Upper lobe of left lung (tissue), 6 donors: Measurements from ENCODE around the gene INTU. TPM values are rescaled to one million over a fixed set of nuclear protein-coding genes. Genes with fewer than 3 reads are reported as not detected.

Source experiments
- ATAC-seq, 2 donors: fragments of 200-7000 bp; cut with Tn5 transposase; one replicate each; pipeline ENCODE4 v1.9.1; 2022; ENCODE audit warnings: mild to moderate bottlenecking in 2 of 2, moderate library complexity in 2 of 2; ENCODE audit not compliant: low FRiP score in 2 of 2
- DNase-seq, 2 donors: peaks; one replicate each; pipeline ENCODE4 v3.0.0-alpha.2; 2019 to 2020
- H3K27ac ChIP-seq, 4 donors: fragments of 200-600 bp; sonication (generic); one replicate each; pipeline ENCODE4 v1.5.1; 2016 to 2019
- H3K27me3 ChIP-seq, 4 donors: fragments of 200-600 bp; sonication (generic); one replicate each; pipeline ENCODE4 v1.5.1; 2017 to 2019
- H3K36me3 ChIP-seq, 4 donors: fragments of 200-600 bp; sonication (generic); one replicate each; pipeline ENCODE4 v1.5.1; 2016 to 2019
- H3K4me1 ChIP-seq, 4 donors: fragments of 200-600 bp; sonication (generic); one replicate each; pipeline ENCODE4 v1.5.1; 2018 to 2019
- H3K4me3 ChIP-seq, 4 donors: fragments of 200-600 bp; sonication (generic); one replicate each; pipeline ENCODE4 v1.5.1; 2017 to 2019; ENCODE audit warnings: mild to moderate bottlenecking in 2 of 4, moderate library complexity in 1 of 4
- H3K9me3 ChIP-seq, 4 donors: fragments of 200-600 bp; sonication (generic); one replicate each; pipeline ENCODE4 v1.5.1; 2018 to 2019
- CTCF ChIP-seq, 6 experiments: fragments of 450-650 bp in 4 of 6; fragments of 200-600 bp in 2 of 6; sonication (generic) in 2 of 6; IDR thresholded peaks; one replicate each; pipeline ENCODE4 v1.5.1; 2016 to 2019; ENCODE audit warnings: antibody characterized with exemption in 6 of 6
- EP300 ChIP-seq, 4 donors: sonication (generic); formaldehyde crosslinking; IDR thresholded peaks; one replicate each; pipeline ENCODE4 v1.5.1; 2017; ENCODE audit warnings: antibody characterized with exemption in 4 of 4, control low read depth in 2 of 4
- POLR2A ChIP-seq, 4 donors: fragments of 450-650 bp; IDR thresholded peaks; one replicate each; pipeline ENCODE4 v1.5.1; 2016 to 2017; ENCODE audit warnings: antibody characterized with exemption in 4 of 4, mild to moderate bottlenecking in 2 of 4
- POLR2AphosphoS5 ChIP-seq, 2 donors: sonication (generic); formaldehyde crosslinking; IDR thresholded peaks; one replicate each; pipeline ENCODE4 v1.5.1; 2017; ENCODE audit warnings: antibody characterized with exemption in 2 of 2
- WGBS, 2 donors: methylation state at CpG; one replicate each; pipeline ENCODE4 v1.1.5; 2017 to 2018; 5-methylcytosine and 5-hydroxymethylcytosine counted together
- total RNA-seq, 6 donors: library from RNA; depleted of rRNA in 4 of 6; stranded (reverse); fragments of >200 nt in 4 of 6; gene quantifications; one replicate each; pipeline versions ENCODE4 v1.1.0 to v1.2.1, GENCODE V29; 2016 to 2021
- donor health status: DM: no; HTN: no; CAD: no; lungs with moderate emphysema.
- donor health status: DM: no; HTN: yes; CAD: no; lungs with severe emphysema.

The INTU gene
- total RNA-seq, 6 donors from 2014 or later: 5.1 to 16.8 (median 9.9) TPM

GRCh38 chr4:127624173-127624572, 8.6 kb upstream of the INTU start:
- Histone ChIP-seq H3K4me3 (peak overlapping the region in 3 of 4 donors; percentile 55 to 65 (median 57)), H3K27ac (peak overlapping the region in 1 of 4 donors; percentile 62), H3K27me3 (peaks cover 0 to 10% (median 0%) of the 10 kb centered on the region in 4 donors), H3K36me3 (no peaks in the 10 kb centered on the region), H3K9me3 (no peaks in the 10 kb centered on the region), H3K4me1 (peaks cover 0 to 21% (median 9%) of the 10 kb centered on the region in 4 donors)
- no peak for DNase-seq
- 24 to 43% methylated on average over 8 of the region's 8 CpGs for WGBS, 2 donors
- TF ChIP-seq POLR2AphosphoS5 (IDR thresholded peaks at IDR 0.05) (no peak), CTCF (IDR thresholded peaks at IDR 0.05) (no peak), EP300 (IDR thresholded peaks at IDR 0.05) (no peak), POLR2A (IDR thresholded peaks at IDR 0.05) (no peak)
- no peak for ATAC-seq

GRCh38 chr4:127629371-127629770, 3.4 kb upstream of the INTU start:
- peak in 1 of 2 donors; percentile 26 for DNase-seq
- TF ChIP-seq POLR2A (IDR thresholded peaks at IDR 0.05) (no peak), EP300 (IDR thresholded peaks at IDR 0.05) (no peak), CTCF (IDR thresholded peaks at IDR 0.05) (no peak), POLR2AphosphoS5 (IDR thresholded peaks at IDR 0.05) (no peak)
- H3K4me1 ChIP-seq: peaks cover 4 to 31% (median 13%) of the 10 kb centered on the region in 4 donors
- WGBS, 2 donors: 29 to 35% methylated on average over 3 of the region's 3 CpGs
- H3K4me3 ChIP-seq: no peak overlapping the region
- H3K9me3 ChIP-seq: no peaks in the 10 kb centered on the region
- ATAC-seq: no peak
- H3K27me3 ChIP-seq: no peaks in the 10 kb centered on the region
- H3K27ac ChIP-seq: peak overlapping the region in 2 of 4 donors; percentile 5 to 59
- H3K36me3 ChIP-seq: no peaks in the 10 kb centered on the region

- DNase-seq (no peak), ATAC-seq (no peak)
- Histone ChIP-seq H3K27me3 (no peaks in the 10 kb centered on the region), H3K27ac (peak overlapping the region in 2 of 4 donors; percentile 5 to 59), H3K4me1 (peaks cover 4 to 30% (median 13%) of the 10 kb centered on the region in 4 donors), H3K36me3 (no peaks in the 10 kb centered on the region), H3K4me3 (no peak overlapping the region), H3K9me3 (no peaks in the 10 kb centered on the region)
- TF ChIP-seq POLR2A (IDR thresholded peaks at IDR 0.05): no peak
- no peak for TF ChIP-seq EP300 (IDR thresholded peaks at IDR 0.05)
- TF ChIP-seq POLR2AphosphoS5 (IDR thresholded peaks at IDR 0.05): no peak
- no peak for TF ChIP-seq CTCF (IDR thresholded peaks at IDR 0.05)
- 89 to 94% methylated on average over 5 of the region's 5 CpGs for WGBS, 2 donors
Measured at GRCh38 chr4:127630152-127630551, 2.6 kb upstream of the INTU start.

GRCh38 chr4:127631420-127631819, 1.3 kb upstream of the INTU start:
- WGBS, 2 donors: 20 to 31% methylated on average over 2 of the region's 2 CpGs
- ATAC-seq: no peak

More at GRCh38 chr4:127631420-127631819, 1.3 kb upstream of the INTU start:
- DNase-seq: no peak
- H3K9me3 ChIP-seq: no peaks in the 10 kb centered on the region
- H3K27me3 ChIP-seq: no peaks in the 10 kb centered on the region
- no peak overlapping the region for H3K27ac ChIP-seq
- H3K4me3 ChIP-seq: no peak overlapping the region
- H3K36me3 ChIP-seq: no peaks in the 10 kb centered on the region
- peaks cover 4 to 30% (median 13%) of the 10 kb centered on the region in 4 donors for H3K4me1 ChIP-seq
- TF ChIP-seq POLR2A (IDR thresholded peaks at IDR 0.05) (no peak), CTCF (IDR thresholded peaks at IDR 0.05) (no peak), EP300 (IDR thresholded peaks at IDR 0.05) (no peak), POLR2AphosphoS5 (IDR thresholded peaks at IDR 0.05) (no peak)
